ENCODE results near the gene SPO11.

- TF ChIP-seq POLR2A (IDR thresholded peaks at IDR 0.05) (no peak), CTCF (IDR thresholded peaks at IDR 0.05) (no peak)
Measured at GRCh38 chr20:57389695-57390603, 60.3 kb downstream of the SPO11 start.
